H9 (cell line): ENCODE results near the gene OR10A4. TPM values are rescaled to one million over a fixed set of nuclear protein-coding genes. Genes with fewer than 3 reads are reported as not detected.
"Not testable (repeated sequence)": the region's sequence is repeated elsewhere in the genome, so short reads cannot be mapped to it uniquely, and the experiment has no call there.

Source experiments
- DNase-seq: peaks from one replicate; pipeline ENCODE4 v3.0.0-alpha.2; 2017
- H2AFZ ChIP-seq: one replicate; pipeline ENCODE4 v1.6.1; 2013; ENCODE audit warnings: mild to moderate bottlenecking, low read length, control low read depth, moderate library complexity
- H2AK5ac ChIP-seq: 2 replicates; pipeline ENCODE4 v1.6.1; 2013; ENCODE audit warnings: low read length, control low read depth, mixed read lengths; ENCODE audit not compliant: insufficient read length
- H2BK120ac ChIP-seq: one replicate; pipeline ENCODE4 v1.6.1; 2013; ENCODE audit warnings: low read depth, mild to moderate bottlenecking, low read length, control low read depth, inconsistent platforms; ENCODE audit not compliant: poor library complexity, severe bottlenecking
- H2BK12ac ChIP-seq: 2 replicates; pipeline ENCODE4 v1.6.1; 2013; ENCODE audit warnings: low read length, control low read depth, mixed read lengths, low read depth; ENCODE audit not compliant: insufficient read length
- H2BK15ac ChIP-seq: 2 replicates; pipeline ENCODE4 v1.6.1; 2013; ENCODE audit warnings: low read depth, low read length, control low read depth
- H2BK20ac ChIP-seq: one replicate; pipeline ENCODE4 v1.6.1; 2013; ENCODE audit warnings: low read depth, mild to moderate bottlenecking, low read length, control low read depth, inconsistent platforms; ENCODE audit not compliant: poor library complexity, severe bottlenecking
- H2BK5ac ChIP-seq: 2 replicates; pipeline ENCODE4 v1.6.1; 2013; ENCODE audit warnings: low read length, control low read depth, mixed read lengths; ENCODE audit not compliant: insufficient read length
- H3K14ac ChIP-seq: 2 replicates; pipeline ENCODE4 v1.6.1; 2013; ENCODE audit warnings: low read length, control low read depth; ENCODE audit not compliant: insufficient read depth
- H3K18ac ChIP-seq: 2 replicates; pipeline ENCODE4 v1.6.1; 2013; ENCODE audit warnings: low read depth, mild to moderate bottlenecking, mixed read lengths, low read length, control low read depth; ENCODE audit not compliant: insufficient read length
- H3K23ac ChIP-seq: 2 replicates; pipeline ENCODE4 v1.6.1; 2013; ENCODE audit warnings: low read length, control low read depth, mixed read lengths, low read depth; ENCODE audit not compliant: insufficient read length
- H3K23me2 ChIP-seq: 2 replicates; pipeline ENCODE4 v1.6.1; 2013; ENCODE audit warnings: low read depth, mild to moderate bottlenecking, mixed read lengths, low read length, control low read depth; ENCODE audit not compliant: insufficient read length, poor library complexity, severe bottlenecking
- H3K27ac ChIP-seq: 2 replicates; pipeline ENCODE4 v1.5.1; 2013; ENCODE audit warnings: low read length, control low read depth, mixed read lengths, low read depth; ENCODE audit not compliant: insufficient read length
- H3K27me3 ChIP-seq: 2 replicates; pipeline ENCODE4 v1.6.1; 2013; ENCODE audit warnings: low read length, control low read depth, inconsistent platforms; ENCODE audit not compliant: insufficient read depth
- H3K4ac ChIP-seq: 2 replicates; pipeline ENCODE4 v1.6.1; 2013; ENCODE audit warnings: low read depth, mild to moderate bottlenecking, control low read depth, inconsistent platforms, low read length, moderate library complexity
- H3K4me1 ChIP-seq: 2 replicates; pipeline ENCODE4 v1.6.1; 2013; ENCODE audit warnings: low read length, control low read depth, inconsistent platforms; ENCODE audit not compliant: insufficient read depth
- H3K4me2 ChIP-seq: 2 replicates; pipeline ENCODE4 v1.6.1; 2013; ENCODE audit warnings: low read length, control low read depth, mixed read lengths; ENCODE audit not compliant: insufficient read length, insufficient read depth
- H3K56ac ChIP-seq: 2 replicates; pipeline ENCODE4 v1.6.1; 2013; ENCODE audit warnings: low read depth, mild to moderate bottlenecking, mixed read lengths, low read length, control low read depth; ENCODE audit not compliant: insufficient read length
- H3K79me1 ChIP-seq: 2 replicates; pipeline ENCODE4 v1.6.1; 2013; ENCODE audit warnings: low read depth, mild to moderate bottlenecking, moderate library complexity, low read length, control low read depth, inconsistent platforms; ENCODE audit not compliant: insufficient read depth, poor library complexity, severe bottlenecking
- H3K79me2 ChIP-seq: 2 replicates; pipeline ENCODE4 v1.6.1; 2013; ENCODE audit warnings: low read length, control low read depth, inconsistent platforms; ENCODE audit not compliant: insufficient read depth
- H3K9ac ChIP-seq: 2 replicates; pipeline ENCODE4 v1.6.1; 2013; ENCODE audit warnings: low read length, control low read depth, mixed read lengths; ENCODE audit not compliant: insufficient read length; ENCODE audit errors: extremely low read depth
- H3K9me3 ChIP-seq: one replicate; pipeline ENCODE4 v1.6.1; 2013; ENCODE audit warnings: low read depth, low read length, inconsistent platforms; ENCODE audit not compliant: control insufficient read depth
- H3T11ph ChIP-seq: one replicate; pipeline ENCODE4 v1.6.1; 2013; ENCODE audit warnings: mild to moderate bottlenecking, low read length, control low read depth, inconsistent platforms
- H4K20me1 ChIP-seq: one replicate; pipeline ENCODE4 v1.6.1; 2013; ENCODE audit not compliant: control insufficient read depth, insufficient read length, insufficient read depth
- H4K5ac ChIP-seq: 2 replicates; pipeline ENCODE4 v1.6.1; 2013; ENCODE audit warnings: low read depth, mild to moderate bottlenecking, mixed read lengths, low read length, control low read depth; ENCODE audit not compliant: insufficient read length
- H4K8ac ChIP-seq: replicated peaks from 2 replicates; pipeline ENCODE4 v1.6.1; 2013; ENCODE audit warnings: low read length, control low read depth, mixed read lengths, low read depth; ENCODE audit not compliant: insufficient read length
- H4K91ac ChIP-seq: 2 replicates; pipeline ENCODE4 v1.6.1; 2013; ENCODE audit warnings: low read depth, mild to moderate bottlenecking, moderate library complexity, mixed read lengths, low read length, control low read depth; ENCODE audit not compliant: insufficient read length
- H3K27ac Mint-ChIP-seq, 3 experiments: 2 replicates in 2 of 3; 3 replicates in 1 of 3; pipeline ENCODE4 v1.8.0; 2020 to 2021; ENCODE audit warnings: mixed read lengths in 3 of 3, mild to moderate bottlenecking in 1 of 3, moderate library complexity in 1 of 3
- H3K27me3 Mint-ChIP-seq: 2 replicates; pipeline ENCODE4 v1.8.0; 2021; ENCODE audit warnings: low read depth, mild to moderate bottlenecking, moderate library complexity, mixed read lengths
- H3K36me3 Mint-ChIP-seq, 3 experiments: 2 replicates in 2 of 3; 3 replicates in 1 of 3; pipeline ENCODE4 v1.8.0; 2020 to 2021; ENCODE audit warnings: low read depth in 3 of 3, mixed read lengths in 3 of 3; ENCODE audit not compliant: insufficient read depth in 1 of 3
- H3K4me1 Mint-ChIP-seq, 2 experiments: 2 replicates each; pipeline ENCODE4 v1.8.0; 2020; ENCODE audit warnings: mixed read lengths in 2 of 2
- H3K4me3 Mint-ChIP-seq, 2 experiments: 2 replicates in 1 of 2; 3 replicates in 1 of 2; pipeline ENCODE4 v1.8.0; 2020 to 2021; ENCODE audit warnings: mild to moderate bottlenecking in 2 of 2, mixed read lengths in 2 of 2, moderate library complexity in 1 of 2
- H3K9me3 Mint-ChIP-seq, 2 experiments: 2 replicates in 1 of 2; 3 replicates in 1 of 2; pipeline ENCODE4 v1.8.0; 2020; ENCODE audit warnings: mild to moderate bottlenecking in 2 of 2, mixed read lengths in 2 of 2, moderate library complexity in 1 of 2
- CTCF ChIP-seq: fragments of 200-600 bp; sonication (generic); conservative IDR thresholded peaks from 3 replicates; pipeline ENCODE4 v1.8.0; 2021; ENCODE audit warnings: antibody characterized with exemption, mild to moderate bottlenecking
- WGBS: extraction: QIAGEN DNeasy Blood & Tissue Kit; methylation state at CpG from one replicate; pipeline ENCODE4 v1.1.7; 2013; ENCODE audit warnings: missing lambda C conversion rate, low lambda C conversion rate, mixed read lengths; ENCODE audit not compliant: insufficient read length; ENCODE audit errors: extremely low coverage; 5-methylcytosine and 5-hydroxymethylcytosine counted together
- total RNA-seq: library from RNA; stranded (reverse); gene quantifications from 2 replicates; pipeline ENCODE4 v1.2.1, GENCODE V29; 2021

Gene OR10A4
- total RNA-seq, 1 experiment from 2014 or later: not detected

DNA sequence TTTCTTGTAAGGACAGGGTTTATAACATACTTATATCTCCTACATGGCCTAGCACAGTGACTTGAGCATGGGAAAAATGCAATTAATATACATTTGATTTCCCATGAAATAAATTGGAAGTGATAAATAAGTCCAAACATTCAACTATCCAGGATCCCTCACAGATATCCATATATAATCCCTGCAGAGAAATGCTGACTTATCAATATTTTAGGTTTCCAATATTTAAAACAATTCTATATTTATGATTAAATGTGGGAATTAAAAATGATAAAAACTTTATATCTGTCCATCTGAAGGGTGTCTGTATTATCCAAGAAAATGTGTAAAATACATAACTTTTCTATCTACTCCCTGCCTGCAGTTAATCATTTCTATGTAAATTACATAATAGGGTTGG lies 6.3 kb downstream of the OR10A4 start:
- Histone ChIP-seq H2BK120ac (no peak overlapping the region), H3K9me3 (no peaks in the 10 kb centered on the region), H3K79me2 (no peaks in the 10 kb centered on the region), H3K4me1 (no peaks in the 10 kb centered on the region), H3T11ph (no peak overlapping the region), H2AFZ (no peak overlapping the region), H4K91ac (no peak overlapping the region), H3K18ac (no peak overlapping the region), H3K14ac (no peak overlapping the region), H4K20me1 (no peaks in the 10 kb centered on the region), H3K4ac (no peak overlapping the region), H3K56ac (no peak overlapping the region), H3K79me1 (no peaks in the 10 kb centered on the region), H3K27ac (no peak overlapping the region), H3K4me2 (no peak overlapping the region), H2AK5ac (no peak overlapping the region), H3K27me3 (no peaks in the 10 kb centered on the region), H3K23me2 (no peaks in the 10 kb centered on the region), H2BK12ac (no peak overlapping the region), H3K9ac (no peak overlapping the region), H2BK20ac (no peak overlapping the region), H2BK15ac (no peak overlapping the region), H4K8ac (no peak overlapping the region), H2BK5ac (no peak overlapping the region), H3K23ac (no peak overlapping the region), H4K5ac (no peak overlapping the region)
- no peak for DNase-seq
- Mint-ChIP-seq H3K27ac (no peak overlapping the region), H3K36me3 (no peaks in the 10 kb centered on the region), H3K27me3 (no peaks in the 10 kb centered on the region), H3K9me3 (no peaks in the 10 kb centered on the region; a peak in 1 of 5 replicates), H3K4me3 (no peak overlapping the region), H3K4me1 (no peaks in the 10 kb centered on the region)
- TF ChIP-seq CTCF: no peak

DNA sequence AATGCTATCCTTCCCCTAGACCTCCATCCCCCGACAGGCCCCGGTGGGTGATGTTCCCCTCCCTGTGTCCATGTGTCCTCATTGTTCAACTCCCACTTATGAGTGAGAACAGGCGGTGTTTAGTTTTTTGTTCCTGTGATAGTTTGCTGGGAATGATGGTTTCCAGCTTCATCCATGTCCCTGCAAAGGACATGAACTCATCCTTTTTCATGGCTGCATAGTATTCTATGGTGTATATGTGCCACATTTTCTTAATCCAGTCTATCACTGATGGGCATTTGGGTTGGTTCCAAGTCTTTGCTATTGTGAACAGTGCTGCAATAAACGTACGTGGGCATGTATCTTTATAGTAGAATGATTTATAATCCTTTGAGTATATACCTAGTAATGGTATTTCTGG lies 11.3 kb downstream of the OR10A4 start:
- not testable (repeated sequence) for H3K9ac ChIP-seq, H3K79me2 ChIP-seq, H2AK5ac ChIP-seq, H3K4ac ChIP-seq, H3K36me3 Mint-ChIP-seq, H2BK12ac ChIP-seq, H3T11ph ChIP-seq, H3K23me2 ChIP-seq, H3K9me3 ChIP-seq, H3K14ac ChIP-seq, H3K4me1 Mint-ChIP-seq, H3K4me1 ChIP-seq, H3K56ac ChIP-seq, H4K91ac ChIP-seq, H2BK15ac ChIP-seq, H3K23ac ChIP-seq, H3K4me3 Mint-ChIP-seq, H3K79me1 ChIP-seq, H4K8ac ChIP-seq, H2BK120ac ChIP-seq, H3K18ac ChIP-seq, DNase-seq, H3K27ac ChIP-seq, H4K5ac ChIP-seq, H3K4me2 ChIP-seq, H3K27me3 Mint-ChIP-seq, H3K27ac Mint-ChIP-seq, H3K27me3 ChIP-seq, H2AFZ ChIP-seq, H2BK5ac ChIP-seq, H4K20me1 ChIP-seq, H3K9me3 Mint-ChIP-seq, H2BK20ac ChIP-seq
- no CpG with 5 or more reads among the region's 5 CpGs for WGBS
